CD14-positive monocyte (primary cell): Measurements from ENCODE around the gene DHODH. TPM values are rescaled to one million over a fixed set of nuclear protein-coding genes. Genes with fewer than 3 reads are reported as not detected.
A peak's percentile ranks its signal among the peaks of the same experiment; 100 is the strongest.

Experiments used
- DNase-seq, 3 donors: peaks; one replicate each; pipeline ENCODE4 v3.0.0-alpha.2; 2011 to 2022
- H2AFZ ChIP-seq: 2 replicates; pipeline ENCODE4 v1.6.0; 2012; ENCODE audit warnings: mild to moderate bottlenecking, low read depth, low read length, inconsistent platforms; ENCODE audit not compliant: insufficient read depth, poor library complexity, severe bottlenecking
- H3K27ac ChIP-seq, 2 donors: 1 replicate in 1 of 2; 2 replicates in 1 of 2; pipeline ENCODE4 v1.5.1; 2012 to 2013; ENCODE audit warnings: low read length in 2 of 2, control low read depth in 1 of 2, inconsistent platforms in 1 of 2, low read depth in 1 of 2, mild to moderate bottlenecking in 1 of 2
- H3K27me3 ChIP-seq, 2 donors: one replicate each; pipeline versions ENCODE4 v1.6.0 to v1.6.1; 2011 to 2013; ENCODE audit warnings: low read length in 2 of 2; ENCODE audit not compliant: control insufficient read depth in 2 of 2, insufficient read depth in 2 of 2
- H3K36me3 ChIP-seq, 2 donors: replicated peaks in 1 of 2; 1 replicate in 1 of 2; 2 replicates in 1 of 2; pipeline versions ENCODE4 v1.5.1 to v1.6.1; 2012 to 2013; ENCODE audit warnings: low read length in 2 of 2, control low read depth in 1 of 2, inconsistent platforms in 1 of 2, mild to moderate bottlenecking in 1 of 2; ENCODE audit not compliant: insufficient read depth in 2 of 2, control insufficient read depth in 1 of 2
- H3K4me1 ChIP-seq, 2 donors: 1 replicate in 1 of 2; 2 replicates in 1 of 2; pipeline versions ENCODE4 v1.5.1 to v1.6.1; 2012 to 2013; ENCODE audit warnings: low read length in 2 of 2, control low read depth in 1 of 2, inconsistent platforms in 1 of 2, mild to moderate bottlenecking in 1 of 2, moderate library complexity in 1 of 2; ENCODE audit not compliant: insufficient read depth in 2 of 2, control insufficient read depth in 1 of 2
- H3K4me2 ChIP-seq: replicated peaks from 2 replicates; pipeline ENCODE3; 2012; ENCODE audit warnings: low read length, moderate library complexity, mild to moderate bottlenecking; ENCODE audit not compliant: poor library complexity, severe bottlenecking; ENCODE audit errors: extremely low read depth
- H3K4me3 ChIP-seq, 3 experiments: fragments of 200-600 bp in 1 of 3; sonication (generic) in 1 of 3; replicated peaks in 1 of 3; 1 replicate in 2 of 3; 2 replicates in 1 of 3; pipeline ENCODE4 v1.5.1; 2011 to 2013; ENCODE audit warnings: low read length in 3 of 3, mild to moderate bottlenecking in 3 of 3, control low read depth in 2 of 3, low read depth in 2 of 3, inconsistent platforms in 1 of 3, moderate library complexity in 1 of 3
- H3K79me2 ChIP-seq: 2 replicates; pipeline ENCODE4 v1.6.0; 2012; ENCODE audit warnings: mild to moderate bottlenecking, control low read depth, inconsistent platforms, low read length, moderate library complexity; ENCODE audit not compliant: insufficient read depth
- H3K9ac ChIP-seq: 2 replicates; pipeline ENCODE4 v1.6.0; 2017; ENCODE audit warnings: low read length, mild to moderate bottlenecking; ENCODE audit not compliant: insufficient read depth, poor library complexity, severe bottlenecking
- H3K9me3 ChIP-seq, 2 donors: replicated peaks in 1 of 2; 1 replicate in 1 of 2; 2 replicates in 1 of 2; pipeline versions ENCODE4 v1.5.1 to v1.6.1; 2012 to 2013; ENCODE audit warnings: low read length in 2 of 2, control low read depth in 1 of 2; ENCODE audit not compliant: control insufficient read depth in 1 of 2, insufficient read depth in 1 of 2
- H4K20me1 ChIP-seq: 2 replicates; pipeline ENCODE4 v1.6.0; 2012; ENCODE audit warnings: mild to moderate bottlenecking, low read length, control low read depth, moderate library complexity; ENCODE audit not compliant: insufficient read depth
- H3K27ac Mint-ChIP-seq, 7 donors: one replicate each; pipeline ENCODE4 v1.8.0; 2020; ENCODE audit warnings: mild to moderate bottlenecking in 7 of 7, mixed read lengths in 7 of 7, moderate library complexity in 6 of 7, inconsistent platforms in 2 of 7
- H3K27me3 Mint-ChIP-seq, 3 donors: one replicate each; pipeline ENCODE4 v1.8.0; 2021 to 2022; ENCODE audit warnings: low read depth in 3 of 3, mild to moderate bottlenecking in 3 of 3, mixed read lengths in 3 of 3, moderate library complexity in 3 of 3, inconsistent platforms in 1 of 3
- H3K36me3 Mint-ChIP-seq, 2 donors: one replicate each; pipeline ENCODE4 v1.8.0; 2020; ENCODE audit warnings: mixed read lengths in 2 of 2, inconsistent platforms in 1 of 2, mild to moderate bottlenecking in 1 of 2
- H3K4me1 Mint-ChIP-seq: one replicate; pipeline ENCODE4 v1.8.0; 2020; ENCODE audit warnings: mild to moderate bottlenecking, mixed read lengths
- H3K4me3 Mint-ChIP-seq, 2 donors: one replicate each; pipeline ENCODE4 v1.8.0; 2020; ENCODE audit warnings: mild to moderate bottlenecking in 2 of 2, mixed read lengths in 2 of 2, moderate library complexity in 1 of 2
- H3K9me3 Mint-ChIP-seq, 7 donors: one replicate each; pipeline ENCODE4 v1.8.0; 2020 to 2022; ENCODE audit warnings: mixed read lengths in 7 of 7, mild to moderate bottlenecking in 6 of 7, moderate library complexity in 6 of 7, inconsistent platforms in 2 of 7
- CTCF ChIP-seq: fragments of 200-600 bp; IDR thresholded peaks from one replicate; pipeline ENCODE4 v1.8.0; 2022; ENCODE audit warnings: antibody characterized with exemption, mild to moderate bottlenecking
- WGBS: methylation state at CpG from one replicate; pipeline ENCODE4 v1.1.5; 2013; ENCODE audit warnings: missing lambda C conversion rate; ENCODE audit not compliant: insufficient coverage; 5-methylcytosine and 5-hydroxymethylcytosine counted together
- intact Hi-C, 2 donors: fragments of 100-400 bp; cut with micrococcal nuclease; formaldehyde crosslinking; loops; one replicate each; pipeline versions ENCODE4 v1.15.0 to v1.15.1; 2023
- polyA plus RNA-seq, 3 donors: library from polyadenylated mRNA; depleted of rRNA in 1 of 3; unstranded in 2 of 3; stranded (reverse) in 1 of 3; fragments of 300-500 nt in 2 of 3; fragments of >200 nt in 1 of 3; fragmentation: Illumina TruSeq in 2 of 3; gene quantifications; 1 replicate in 2 of 3; 2 replicates in 1 of 3; pipeline ENCODE4 v1.2.3, GENCODE V29; 2012 to 2021

Gene DHODH
- polyA plus RNA-seq, 3 donors: 2.2 to 3.8 (median 2.4) TPM

DNA sequence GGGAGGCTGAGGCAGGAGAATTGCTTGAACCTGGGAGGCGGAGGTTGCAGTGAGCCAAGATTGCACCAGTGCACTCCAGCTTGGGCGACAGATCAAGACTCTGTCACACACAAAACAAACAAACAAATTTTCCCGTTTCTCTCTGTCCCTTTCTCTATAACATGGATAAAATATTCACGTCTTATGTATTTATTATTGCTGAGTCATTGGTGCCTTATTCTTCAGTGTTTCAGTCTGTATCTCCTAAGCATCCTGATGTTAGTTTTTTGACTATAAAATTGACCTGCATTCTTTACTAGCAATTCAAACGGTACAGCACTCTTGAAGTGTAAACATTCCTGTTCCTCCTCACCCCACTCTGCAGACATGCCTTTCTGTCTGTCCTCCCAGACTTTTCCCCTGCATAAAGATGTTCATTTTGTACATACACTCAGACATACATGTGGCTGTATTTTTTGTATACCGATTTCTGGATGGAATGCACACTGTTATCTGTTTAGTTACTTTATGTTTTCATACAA, 16.4 kb downstream of the DHODH start:
- no peaks in the 10 kb centered on the region for H3K79me2 ChIP-seq
- intact Hi-C loops: no loop called here
- Mint-ChIP-seq H3K4me1 (peaks cover 6% of the 10 kb centered on the region), H3K4me3 (no peak overlapping the region), H3K27ac (no peak overlapping the region), H3K9me3 (peaks cover 0 to 3% (median 0%) of the 10 kb centered on the region in 7 donors), H3K27me3 (peaks cover 0 to 5% (median 0%) of the 10 kb centered on the region in 3 donors), H3K36me3 (peaks cover 49 to 50% of the 10 kb centered on the region in 2 donors)
- no peak overlapping the region for H3K4me3 ChIP-seq
- H3K4me2 ChIP-seq: no peak overlapping the region
- H3K9me3 ChIP-seq: no peaks in the 10 kb centered on the region
- H3K27me3 ChIP-seq: no peaks in the 10 kb centered on the region
- H3K9ac ChIP-seq: no peak overlapping the region
- no CpG with 5 or more reads among the region's 6 CpGs for WGBS
- no peak for TF ChIP-seq CTCF
- H3K36me3 ChIP-seq: peaks cover 35 to 55% of the 10 kb centered on the region in 2 donors
- H2AFZ ChIP-seq: no peak overlapping the region
- H4K20me1 ChIP-seq: no peaks in the 10 kb centered on the region
- H3K4me1 ChIP-seq: peaks cover 3 to 6% of the 10 kb centered on the region in 2 donors
- no peak overlapping the region for H3K27ac ChIP-seq
- DNase-seq: no peak

DNA sequence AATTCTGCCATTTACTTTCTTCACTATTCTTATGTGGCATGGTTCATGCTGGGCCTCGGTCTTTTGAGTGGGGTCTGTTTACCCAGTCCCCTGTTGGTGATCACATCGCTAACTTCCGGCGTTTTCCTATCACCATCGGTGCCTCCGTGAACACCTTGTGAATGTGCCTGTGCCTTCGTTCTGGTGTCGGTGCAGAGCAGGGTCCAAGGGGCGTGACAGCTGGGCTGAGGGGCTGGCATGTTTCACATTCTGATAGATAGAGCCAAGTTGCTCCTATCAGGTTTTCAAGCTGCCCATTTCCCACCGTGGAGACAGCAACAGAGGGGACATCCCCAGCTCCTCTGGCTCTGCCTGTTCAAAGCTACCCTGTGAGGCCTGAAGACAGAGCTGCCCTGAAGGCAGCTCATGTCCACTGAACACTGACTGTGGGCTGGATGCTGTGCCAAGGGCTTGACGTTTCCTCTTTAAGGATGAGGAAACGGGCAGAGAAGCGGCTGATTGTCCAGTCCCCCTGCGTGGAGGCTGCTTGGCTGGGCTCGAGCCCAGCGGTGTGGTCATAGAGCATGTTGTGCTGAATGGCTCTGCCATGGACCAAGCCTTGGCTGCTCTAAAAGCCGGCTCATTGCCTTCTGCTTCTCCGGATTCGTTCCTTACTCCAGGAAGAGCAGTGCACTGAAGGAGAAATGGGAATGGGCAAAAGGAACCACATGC, 17.0 kb downstream of the DHODH start:
- Histone ChIP-seq H3K27ac (no peak overlapping the region), H3K4me1 (peaks cover 6 to 9% of the 10 kb centered on the region in 2 donors), H3K9ac (no peak overlapping the region), H2AFZ (no peak overlapping the region), H3K27me3 (no peaks in the 10 kb centered on the region), H4K20me1 (no peaks in the 10 kb centered on the region), H3K79me2 (no peaks in the 10 kb centered on the region), H3K36me3 (peaks cover 35 to 55% of the 10 kb centered on the region in 2 donors), H3K4me2 (no peak overlapping the region), H3K9me3 (no peaks in the 10 kb centered on the region), H3K4me3 (no peak overlapping the region)
- H3K36me3 Mint-ChIP-seq: peaks cover 48 to 49% of the 10 kb centered on the region in 2 donors
- no peak overlapping the region for H3K4me3 Mint-ChIP-seq
- H3K9me3 Mint-ChIP-seq: peaks cover 0 to 3% (median 0%) of the 10 kb centered on the region in 7 donors
- 93% methylated on average over 17 of the region's 19 CpGs for WGBS
- intact Hi-C loops: no loop called here
- TF ChIP-seq CTCF: no peak
- H3K4me1 Mint-ChIP-seq: peaks cover 9% of the 10 kb centered on the region
- H3K27ac Mint-ChIP-seq: peak overlapping the region in 1 of 7 donors; percentile 50
- peaks cover 0 to 5% (median 0%) of the 10 kb centered on the region in 3 donors for H3K27me3 Mint-ChIP-seq
- no peak for DNase-seq
